ENCODE data around the gene ANKRD35.
A peak's percentile ranks its signal among the peaks of the same experiment; 100 is the strongest.

Gene ANKRD35

GRCh38 chr1:145895471-145895870 lies 9.8 kb upstream of the ANKRD35 start:
- DNase-seq = no peak

GRCh38 chr1:145893306-145894055 lies 7.8 kb upstream of the ANKRD35 start:
- no peak for DNase-seq

GRCh38 chr1:145892486-145893087 lies 6.9 kb upstream of the ANKRD35 start:
- DNase-seq = no peak

GRCh38 chr1:145891587-145892485 lies 6.2 kb upstream of the ANKRD35 start:
- peak; percentile 92 for DNase-seq

GRCh38 chr1:145891143-145891542 lies 5.5 kb upstream of the ANKRD35 start:
- DNase-seq = no peak

- no peak for DNase-seq
Observed at GRCh38 chr1:145889722-145890121, 4.1 kb upstream of the ANKRD35 start.

GRCh38 chr1:145887631-145888030 lies 2.0 kb upstream of the ANKRD35 start:
- no peak for DNase-seq

GRCh38 chr1:145886816-145887215 lies 1.1 kb upstream of the ANKRD35 start:
- no peak for DNase-seq

GRCh38 chr1:145886390-145886789 lies 724 bp upstream of the ANKRD35 start:
- DNase-seq = no peak

- no peak for DNase-seq
Observed at GRCh38 chr1:145884675-145885074, 991 bp downstream of the ANKRD35 start.

- no peak for DNase-seq
Observed at GRCh38 chr1:145879775-145880174, 5.9 kb downstream of the ANKRD35 start.

GRCh38 chr1:145878724-145879123 lies 6.9 kb downstream of the ANKRD35 start:
- DNase-seq = no peak

GRCh38 chr1:145877923-145878486 lies 7.7 kb downstream of the ANKRD35 start:
- no peak for DNase-seq

GRCh38 chr1:145874646-145875045 lies 11.0 kb downstream of the ANKRD35 start:
- DNase-seq = no peak

GRCh38 chr1:145871994-145872924 lies 13.4 kb downstream of the ANKRD35 start:
- DNase-seq = no peak

- no peak for DNase-seq
Observed at GRCh38 chr1:145868232-145868631, 17.4 kb downstream of the ANKRD35 start.

GRCh38 chr1:145863282-145864018 lies 22.2 kb downstream of the ANKRD35 start:
- DNase-seq = no peak

- DNase-seq = peak; percentile 72
Observed at GRCh38 chr1:145859491-145860023, 26.1 kb downstream of the ANKRD35 start.

- DNase-seq = peak; percentile 89
Observed at GRCh38 chr1:145858901-145859490, 26.7 kb downstream of the ANKRD35 start, which contains the start of gene PIAS3. Gene PIAS3, minus strand, starts transcription at chr1:145859081. Its CDS starts 91 bp downstream, at chr1:145858990.

GRCh38 chr1:145858238-145858900 lies 27.3 kb downstream of the ANKRD35 start:
- peak; percentile 10 for DNase-seq
